Placental pericyte (primary cell): ENCODE data around the gene C1QBP. TPM values are rescaled to one million over a fixed set of nuclear protein-coding genes. Genes with fewer than 3 reads are reported as not detected.

Experiments used
- total RNA-seq: library from RNA; depleted of rRNA; stranded (reverse); fragments of >200 nt; gene quantifications from 2 replicates; pipeline ENCODE4 v1.2.3, GENCODE V29; 2012

C1QBP gene, protein sequence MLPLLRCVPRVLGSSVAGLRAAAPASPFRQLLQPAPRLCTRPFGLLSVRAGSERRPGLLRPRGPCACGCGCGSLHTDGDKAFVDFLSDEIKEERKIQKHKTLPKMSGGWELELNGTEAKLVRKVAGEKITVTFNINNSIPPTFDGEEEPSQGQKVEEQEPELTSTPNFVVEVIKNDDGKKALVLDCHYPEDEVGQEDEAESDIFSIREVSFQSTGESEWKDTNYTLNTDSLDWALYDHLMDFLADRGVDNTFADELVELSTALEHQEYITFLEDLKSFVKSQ
- total RNA-seq: 171 and 204 TPM in 2 replicates

DNA sequence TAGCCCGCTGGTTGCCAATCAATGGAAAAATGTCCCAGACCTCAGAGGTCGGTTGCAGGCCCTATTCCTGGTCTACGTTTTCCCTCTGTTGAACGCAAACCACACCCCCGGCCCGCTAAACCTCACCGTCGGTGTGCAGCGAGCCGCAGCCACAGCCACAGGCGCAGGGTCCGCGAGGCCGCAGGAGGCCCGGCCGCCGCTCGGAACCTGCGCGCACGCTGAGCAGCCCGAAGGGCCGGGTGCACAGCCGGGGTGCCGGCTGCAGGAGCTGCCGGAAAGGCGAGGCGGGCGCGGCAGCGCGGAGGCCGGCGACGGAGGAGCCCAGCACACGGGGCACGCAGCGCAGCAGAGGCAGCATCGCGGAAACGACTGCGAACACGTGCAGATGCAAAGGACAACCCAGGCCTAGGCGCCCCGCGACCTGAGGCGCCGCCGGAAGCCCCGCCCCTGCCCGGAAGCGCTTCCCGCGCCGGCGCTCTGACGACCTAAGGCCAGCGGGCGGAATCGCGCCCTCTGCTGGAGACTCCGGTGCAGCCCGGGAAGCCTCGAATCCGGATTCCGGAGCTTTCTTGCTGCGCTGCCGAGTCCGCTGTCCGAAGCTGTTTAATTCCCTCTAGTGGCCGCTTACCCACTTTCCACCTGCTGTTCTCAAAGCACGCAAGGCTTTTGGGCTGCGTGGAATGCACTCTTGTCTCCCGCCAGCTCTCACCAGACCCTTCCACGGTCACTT is at the start of gene C1QBP:
TSS of gene C1QBP (minus strand) at position 440 of the 730 bp plus-strand sequence. CDS start at position 358, 82 bp downstream.

DNA sequence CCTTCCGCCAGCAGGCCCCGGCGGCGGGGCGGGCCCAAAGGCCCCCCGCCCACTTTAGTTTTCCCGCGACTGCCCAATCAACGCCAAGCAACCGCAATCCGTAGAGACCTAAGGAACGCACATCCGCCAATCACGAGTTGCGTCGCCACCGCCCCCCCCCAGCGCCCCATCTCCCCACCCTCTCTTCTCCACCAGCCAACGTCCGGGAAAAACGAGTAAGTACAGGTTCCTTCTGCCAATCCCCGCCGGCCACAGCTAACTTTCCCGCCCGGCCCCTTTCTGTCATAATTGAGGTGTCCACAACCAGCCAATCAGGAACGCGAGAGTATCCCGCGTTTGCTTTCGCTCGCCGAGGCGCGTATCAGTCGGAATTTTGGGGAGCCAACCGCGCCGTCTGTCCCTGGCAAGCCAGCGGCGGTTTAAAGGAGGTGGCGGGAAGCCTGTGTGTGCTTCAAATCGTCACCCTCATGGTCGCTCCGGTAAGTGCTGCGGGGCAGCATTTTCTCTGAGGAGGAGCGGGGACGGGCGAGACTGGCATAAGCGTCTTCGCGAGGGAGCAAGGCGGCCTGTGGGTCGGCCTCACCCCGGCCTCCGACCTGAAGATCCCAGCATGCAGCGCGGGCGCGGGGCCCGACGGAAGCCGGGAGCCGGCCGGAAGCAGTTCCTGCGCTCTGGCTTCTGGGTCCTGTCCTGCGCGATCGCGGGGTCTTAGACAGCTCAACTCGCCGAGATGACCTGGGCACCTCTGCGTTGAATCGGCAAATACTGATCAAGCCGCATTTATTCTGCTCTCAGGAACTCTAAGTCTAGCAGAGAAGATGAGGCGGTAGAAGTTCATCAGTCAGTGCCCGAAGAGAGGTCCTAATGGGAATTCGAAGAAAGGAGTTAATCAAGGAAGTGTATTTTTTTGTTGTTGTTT is 47.5 kb upstream of the C1QBP start, which contains the start of gene MIS12:
TSS of gene MIS12 (plus strand) at position 361 of the 919 bp plus-strand sequence. CDS start 2,297 bp downstream, outside the sequence.

DNA sequence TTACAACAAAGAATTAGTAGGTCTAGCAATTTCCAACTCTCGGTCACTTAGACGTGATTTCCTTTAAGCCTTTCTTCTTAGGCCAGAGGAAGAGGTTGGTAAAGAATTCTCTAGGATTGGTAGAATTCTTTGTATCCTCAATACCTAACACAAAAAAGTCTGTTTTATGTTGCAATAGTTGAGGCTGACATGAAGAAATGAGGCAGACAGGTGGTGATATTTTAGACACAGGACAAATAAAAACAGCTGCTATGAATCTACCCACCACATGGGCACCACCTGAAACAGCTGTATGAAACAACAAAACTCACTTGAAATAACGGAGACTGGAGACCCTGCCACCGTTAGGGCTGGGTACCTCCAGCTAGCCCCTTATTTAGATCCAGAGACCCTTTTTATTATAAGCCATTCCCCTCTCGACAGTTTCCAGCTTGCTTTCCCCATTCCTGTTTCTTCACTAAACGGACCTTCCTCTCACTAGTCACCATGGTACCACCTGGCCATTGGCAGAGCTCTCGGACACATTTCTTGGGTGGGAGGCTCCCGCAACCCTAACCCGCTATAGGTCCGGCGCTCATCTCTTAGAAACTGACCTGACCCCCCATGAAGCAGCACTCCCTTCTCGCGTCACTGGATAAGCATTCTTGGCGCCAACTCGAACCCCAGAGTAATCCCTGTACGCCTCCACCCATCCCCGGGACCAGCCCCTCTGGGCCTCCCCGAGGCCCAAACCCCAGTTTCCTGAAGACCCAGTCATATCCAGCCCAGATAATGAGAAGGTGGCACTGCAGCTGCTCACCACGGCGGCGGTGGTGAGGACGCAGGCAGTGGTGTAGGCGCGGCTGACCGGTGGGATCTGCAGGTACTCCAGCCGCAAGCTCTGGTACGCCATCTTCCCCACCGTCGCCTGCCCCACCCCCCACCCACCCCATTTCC is 46.6 kb upstream of the C1QBP start, which contains the start of gene DERL2:
TSS of gene DERL2 (minus strand) at position 909 of the 936 bp plus-strand sequence. CDS start at position 892, 17 bp downstream.

DNA sequence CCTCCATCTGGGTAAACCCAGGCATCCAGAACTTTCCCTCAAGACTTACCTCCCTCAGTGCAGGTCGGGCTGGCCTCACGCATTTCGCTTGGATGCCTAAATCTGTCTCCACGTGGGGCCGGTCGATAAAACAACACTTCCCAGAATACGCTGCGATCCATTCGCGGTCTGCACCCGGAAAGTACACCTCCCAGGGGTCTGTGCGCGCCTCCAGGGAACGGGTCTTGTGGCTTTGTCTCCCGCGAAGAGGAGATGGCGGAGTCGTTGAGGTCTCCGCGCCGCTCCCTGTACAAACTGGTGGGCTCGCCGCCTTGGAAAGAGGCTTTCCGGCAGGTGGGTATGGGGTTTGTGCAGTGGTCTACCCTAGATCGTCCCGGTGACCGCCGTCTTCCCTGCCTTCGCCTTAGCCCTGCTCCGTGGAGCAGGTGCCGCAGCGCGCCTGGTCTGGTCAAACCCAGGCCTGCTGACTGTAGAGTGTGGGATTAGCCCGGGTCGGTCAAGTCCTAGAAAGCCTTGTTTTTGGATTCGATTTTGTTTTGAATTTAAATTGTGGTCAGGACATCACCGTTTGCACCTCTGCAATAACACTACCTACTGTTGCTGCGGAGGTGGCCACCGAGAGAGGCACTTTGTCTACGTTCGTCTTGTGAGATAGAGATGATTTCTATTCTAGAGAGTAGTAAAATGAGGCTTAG is 18.8 kb downstream of the C1QBP start, which contains the start of gene RPAIN:
TSS of gene RPAIN (plus strand) at position 224 of the 695 bp plus-strand sequence. CDS start at position 253, 29 bp downstream.

DNA sequence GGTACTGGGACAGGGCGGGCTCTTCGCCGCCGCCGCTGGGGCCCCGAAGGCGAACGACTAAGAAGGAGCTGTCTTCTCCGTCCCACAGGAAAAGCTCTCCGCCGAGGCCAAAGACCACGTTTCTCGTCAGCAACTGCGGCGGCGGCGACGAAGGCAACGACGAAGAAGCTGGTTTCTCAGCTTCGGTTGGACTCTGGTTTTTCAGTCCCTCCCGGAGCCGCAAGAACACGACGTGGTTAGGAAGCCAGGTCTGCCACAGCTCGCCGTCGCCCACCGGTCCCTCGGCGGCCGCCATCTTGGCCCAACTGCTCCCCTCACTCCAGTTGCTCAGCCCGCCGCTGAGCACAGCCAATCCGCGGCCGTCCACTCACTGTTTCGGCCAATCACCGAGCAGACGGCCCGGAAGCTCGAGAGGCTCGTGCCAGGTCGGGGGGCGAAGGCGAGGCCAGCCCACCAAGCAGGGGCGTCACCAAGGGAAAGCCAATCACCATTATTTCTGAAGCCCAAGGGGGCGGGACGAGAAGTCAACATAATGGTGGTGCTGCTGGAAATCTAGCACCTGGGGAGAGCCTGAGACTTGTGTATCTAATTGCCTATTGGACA is 19.5 kb downstream of the C1QBP start, which contains the start of gene NUP88:
TSS of gene NUP88 (minus strand) at position 307 of the 603 bp plus-strand sequence. CDS start at position 295, 12 bp downstream.

Other genes starting within 250 kb of the C1QBP start
- gene ZNF594, start 247.3 kb downstream of the C1QBP start, total RNA-seq: 9.6 and 12.3 TPM in 2 replicates
- not detected in 2 replicates for gene SCIMP, start 204.3 kb downstream of the C1QBP start, total RNA-seq
- 42.1 and 46.8 TPM in 2 replicates for gene RABEP1, start 156.9 kb downstream of the C1QBP start, total RNA-seq
- gene NUP88, start 19.5 kb downstream of the C1QBP start, total RNA-seq: 100 and 104 TPM in 2 replicates
- gene RPAIN, start 19.0 kb downstream of the C1QBP start, total RNA-seq: 25.8 and 46.6 TPM in 2 replicates
- 12.3 and 24.6 TPM in 2 replicates for gene DHX33, start 29.8 kb upstream of the C1QBP start, total RNA-seq
- 47.2 and 53.2 TPM in 2 replicates for gene DERL2, start 47.0 kb upstream of the C1QBP start, total RNA-seq
- gene MIS12, start 47.4 kb upstream of the C1QBP start, total RNA-seq: 18.2 and 26.9 TPM in 2 replicates
- 24.1 and 41.7 TPM in 2 replicates for gene NLRP1, start 145.4 kb upstream of the C1QBP start, total RNA-seq